LNCAP (cell line): ENCODE results near the gene PSMA2.

Experiments
- TF ChIP-seq, protein P1 (sequence below): fragments of 450-650 bp; IDR thresholded peaks from 2 replicates; pipeline ENCODE4 v1.5.1; 2017; ENCODE audit warnings: mild to moderate bottlenecking

Gene PSMA2

GRCh38 chr7:42931834-42932651, at the start of gene PSMA2, which contains the start of gene MRPL32:
PSMA2 (minus strand) TSS chr7:42932174; CDS start chr7:42932158, 16 bp downstream.
MRPL32 (plus strand) TSS chr7:42932376; CDS start chr7:42932387, 11 bp downstream.
- TF ChIP-seq, protein P1, sequence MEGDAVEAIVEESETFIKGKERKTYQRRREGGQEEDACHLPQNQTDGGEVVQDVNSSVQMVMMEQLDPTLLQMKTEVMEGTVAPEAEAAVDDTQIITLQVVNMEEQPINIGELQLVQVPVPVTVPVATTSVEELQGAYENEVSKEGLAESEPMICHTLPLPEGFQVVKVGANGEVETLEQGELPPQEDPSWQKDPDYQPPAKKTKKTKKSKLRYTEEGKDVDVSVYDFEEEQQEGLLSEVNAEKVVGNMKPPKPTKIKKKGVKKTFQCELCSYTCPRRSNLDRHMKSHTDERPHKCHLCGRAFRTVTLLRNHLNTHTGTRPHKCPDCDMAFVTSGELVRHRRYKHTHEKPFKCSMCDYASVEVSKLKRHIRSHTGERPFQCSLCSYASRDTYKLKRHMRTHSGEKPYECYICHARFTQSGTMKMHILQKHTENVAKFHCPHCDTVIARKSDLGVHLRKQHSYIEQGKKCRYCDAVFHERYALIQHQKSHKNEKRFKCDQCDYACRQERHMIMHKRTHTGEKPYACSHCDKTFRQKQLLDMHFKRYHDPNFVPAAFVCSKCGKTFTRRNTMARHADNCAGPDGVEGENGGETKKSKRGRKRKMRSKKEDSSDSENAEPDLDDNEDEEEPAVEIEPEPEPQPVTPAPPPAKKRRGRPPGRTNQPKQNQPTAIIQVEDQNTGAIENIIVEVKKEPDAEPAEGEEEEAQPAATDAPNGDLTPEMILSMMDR: no peak

- TF ChIP-seq, protein P1: no peak
Measured at GRCh38 chr7:42981601-42982000, 49.6 kb upstream of the PSMA2 start.

DNA sequence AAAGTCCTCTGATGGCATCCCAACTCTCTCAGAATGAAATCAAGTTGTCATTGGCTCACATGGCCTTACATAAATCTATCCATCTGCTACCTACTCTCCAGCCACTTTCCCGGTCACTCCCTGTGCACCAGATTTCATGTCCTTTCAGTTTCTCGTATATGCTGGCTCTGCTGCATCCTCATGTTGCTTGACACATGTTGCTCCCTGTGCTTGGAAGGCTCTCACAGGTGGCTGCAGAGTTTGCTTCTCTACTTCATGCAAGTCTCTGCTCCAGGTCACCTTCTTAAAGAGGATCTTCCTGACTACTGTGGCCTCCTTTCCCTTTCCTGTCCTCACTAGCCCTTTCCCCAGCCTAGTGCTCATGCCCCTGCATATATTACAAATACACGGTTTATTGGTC, 48.5 kb upstream of the PSMA2 start:
- TF ChIP-seq, protein P1: no peak

GRCh38 chr7:42980084-42980483, 48.1 kb upstream of the PSMA2 start:
- TF ChIP-seq, protein P1: no peak

- TF ChIP-seq, protein P1: no peak
Measured at GRCh38 chr7:42978496-42978895, 46.5 kb upstream of the PSMA2 start.

- TF ChIP-seq, protein P1: no peak
Measured at GRCh38 chr7:42976371-42976770, 44.4 kb upstream of the PSMA2 start.

- TF ChIP-seq, protein P1: no peak
Measured at GRCh38 chr7:42972699-42973500, 40.9 kb upstream of the PSMA2 start.
